A549 (cell line): ENCODE measurements around the gene HTRA2.

ENCODE experiments used
- EHMT2 ChIP-seq: fragments of 200-600 bp; sonication (generic); IDR thresholded peaks from 2 replicates; pipeline ENCODE4 v1.6.1; 2016; ENCODE audit warnings: antibody characterized with exemption, low read depth, mild to moderate bottlenecking, moderate library complexity
- EP300 ChIP-seq, 2 experiments: fragments of >200 bp; sonication (Bioruptor Twin); formaldehyde crosslinking; IDR thresholded peaks; 2 replicates in 1 of 2; 3 replicates in 1 of 2; pipeline ENCODE4 v1.6.1; 2016 to 2017
- KDM1A ChIP-seq: fragments of 200-600 bp; sonication (generic); IDR thresholded peaks from 2 replicates; pipeline ENCODE4 v1.6.1; 2016; ENCODE audit warnings: low read depth, mild to moderate bottlenecking
- KDM5A ChIP-seq: fragments of 200-600 bp; sonication (generic); IDR thresholded peaks from 2 replicates; pipeline ENCODE4 v1.6.1; 2016; ENCODE audit warnings: antibody characterized with exemption, mild to moderate bottlenecking
- MAX ChIP-seq: IDR thresholded peaks from 2 replicates; pipeline ENCODE4 v1.6.1; 2012
- NR3C1 ChIP-seq: fragments of >200 bp; sonication (Bioruptor Twin); formaldehyde crosslinking; IDR thresholded peaks from 3 replicates; pipeline ENCODE4 v1.6.1; 2017
- POLR2A ChIP-seq: IDR thresholded peaks from 2 replicates; pipeline ENCODE4 v1.6.1; 2012; ENCODE audit warnings: mild to moderate bottlenecking, low read length
- SREBF2 ChIP-seq: fragments of 450-650 bp; IDR thresholded peaks from 2 replicates; pipeline ENCODE4 v1.6.1; 2014; ENCODE audit warnings: mild to moderate bottlenecking, moderate library complexity
- TF ChIP-seq, protein P1 (sequence below): fragments of >200 bp; sonication (Bioruptor Twin); formaldehyde crosslinking; IDR thresholded peaks from 3 replicates; pipeline ENCODE4 v1.5.1; 2016
- TF ChIP-seq, protein P2 (sequence below): IDR thresholded peaks from 2 replicates; pipeline ENCODE4 v1.6.1; 2012

- TF ChIP-seq, protein P1, sequence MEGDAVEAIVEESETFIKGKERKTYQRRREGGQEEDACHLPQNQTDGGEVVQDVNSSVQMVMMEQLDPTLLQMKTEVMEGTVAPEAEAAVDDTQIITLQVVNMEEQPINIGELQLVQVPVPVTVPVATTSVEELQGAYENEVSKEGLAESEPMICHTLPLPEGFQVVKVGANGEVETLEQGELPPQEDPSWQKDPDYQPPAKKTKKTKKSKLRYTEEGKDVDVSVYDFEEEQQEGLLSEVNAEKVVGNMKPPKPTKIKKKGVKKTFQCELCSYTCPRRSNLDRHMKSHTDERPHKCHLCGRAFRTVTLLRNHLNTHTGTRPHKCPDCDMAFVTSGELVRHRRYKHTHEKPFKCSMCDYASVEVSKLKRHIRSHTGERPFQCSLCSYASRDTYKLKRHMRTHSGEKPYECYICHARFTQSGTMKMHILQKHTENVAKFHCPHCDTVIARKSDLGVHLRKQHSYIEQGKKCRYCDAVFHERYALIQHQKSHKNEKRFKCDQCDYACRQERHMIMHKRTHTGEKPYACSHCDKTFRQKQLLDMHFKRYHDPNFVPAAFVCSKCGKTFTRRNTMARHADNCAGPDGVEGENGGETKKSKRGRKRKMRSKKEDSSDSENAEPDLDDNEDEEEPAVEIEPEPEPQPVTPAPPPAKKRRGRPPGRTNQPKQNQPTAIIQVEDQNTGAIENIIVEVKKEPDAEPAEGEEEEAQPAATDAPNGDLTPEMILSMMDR, result no peak
- TF ChIP-seq POLR2A (no peak), EP300 (IDR thresholded peaks at IDR 0.05) (no peak), NR3C1 (no peak), KDM5A (no peak), SREBF2 (no peak), KDM1A (no peak), MAX (no peak), EHMT2 (no peak)
- TF ChIP-seq, protein P2, sequence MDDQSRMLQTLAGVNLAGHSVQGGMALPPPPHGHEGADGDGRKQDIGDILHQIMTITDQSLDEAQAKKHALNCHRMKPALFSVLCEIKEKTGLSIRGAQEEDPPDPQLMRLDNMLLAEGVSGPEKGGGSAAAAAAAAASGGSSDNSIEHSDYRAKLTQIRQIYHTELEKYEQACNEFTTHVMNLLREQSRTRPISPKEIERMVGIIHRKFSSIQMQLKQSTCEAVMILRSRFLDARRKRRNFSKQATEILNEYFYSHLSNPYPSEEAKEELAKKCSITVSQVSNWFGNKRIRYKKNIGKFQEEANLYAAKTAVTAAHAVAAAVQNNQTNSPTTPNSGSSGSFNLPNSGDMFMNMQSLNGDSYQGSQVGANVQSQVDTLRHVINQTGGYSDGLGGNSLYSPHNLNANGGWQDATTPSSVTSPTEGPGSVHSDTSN, result no peak
Observed at GRCh38 chr2:74556159-74556558, 26.4 kb downstream of the HTRA2 start.
